NCI-H128 (cell line): ENCODE results near the gene NT5DC2.

Experiments
- DNase-seq: peaks from one replicate; lab custom pipeline; 2025; ENCODE audit not compliant: unreplicated experiment; lab: John Stamatoyannopoulos, UW

Gene NT5DC2

GRCh38 chr3:52512727-52513126 is 20.9 kb downstream of the NT5DC2 start:
- DNase-seq = no peak

GRCh38 chr3:52512105-52512504 is 21.6 kb downstream of the NT5DC2 start:
- no peak for DNase-seq

GRCh38 chr3:52511509-52511908 is 22.1 kb downstream of the NT5DC2 start:
- no peak for DNase-seq

GRCh38 chr3:52509753-52510328 is 23.8 kb downstream of the NT5DC2 start:
- no peak for DNase-seq

GRCh38 chr3:52507359-52507758 is 26.3 kb downstream of the NT5DC2 start:
- DNase-seq = no peak

- no peak for DNase-seq
Measured at GRCh38 chr3:52506266-52506966, 27.2 kb downstream of the NT5DC2 start.

GRCh38 chr3:52504977-52505376 is 28.7 kb downstream of the NT5DC2 start:
- no peak for DNase-seq

GRCh38 chr3:52503788-52504424 is 29.8 kb downstream of the NT5DC2 start:
- DNase-seq = no peak

- no peak for DNase-seq
Measured at GRCh38 chr3:52502808-52503350, 30.8 kb downstream of the NT5DC2 start.

- DNase-seq = no peak
Measured at GRCh38 chr3:52502001-52502400, 31.7 kb downstream of the NT5DC2 start.

- DNase-seq = no peak
Measured at GRCh38 chr3:52501046-52501445, 32.6 kb downstream of the NT5DC2 start.

- no peak for DNase-seq
Measured at GRCh38 chr3:52498137-52499054, 35.3 kb downstream of the NT5DC2 start.

- no peak for DNase-seq
Measured at GRCh38 chr3:52495777-52496602, 37.7 kb downstream of the NT5DC2 start.

- no peak for DNase-seq
Measured at GRCh38 chr3:52494886-52495495, 38.7 kb downstream of the NT5DC2 start, which contains the start of gene STAB1. Gene STAB1 (plus strand): TSS chr3:52495338. CDS start chr3:52495414, 76 bp downstream.

- DNase-seq = no peak
Measured at GRCh38 chr3:52494445-52494844, 39.2 kb downstream of the NT5DC2 start.

GRCh38 chr3:52493232-52494017 is 40.2 kb downstream of the NT5DC2 start:
- no peak for DNase-seq

- DNase-seq = no peak
Measured at GRCh38 chr3:52492059-52492458, 41.6 kb downstream of the NT5DC2 start.

- DNase-seq = no peak
Measured at GRCh38 chr3:52490939-52491526, 42.6 kb downstream of the NT5DC2 start.
